ENCODE data around the gene AP2A2. TPM values are rescaled to one million over a fixed set of nuclear protein-coding genes. Genes with fewer than 3 reads are reported as not detected.

AP2A2 gene
- total and polyA plus RNA-seq, 2 of the 4 experiments (the other 2 are of a cell fraction): 19.9 to 49.0 TPM

- H4K20me1 ChIP-seq (ENCODE audit: insufficient read depth, low read length): peaks cover 21% of the 10 kb centered on the region
- no peak for TF ChIP-seq POLR2A (IDR thresholded peaks at IDR 0.05; ENCODE audit: low read depth, low read length)
- no peak for TF ChIP-seq NFE2L2 (IDR thresholded peaks at IDR 0.05; ENCODE audit: low read depth, low read length)
- no peak for TF ChIP-seq CEBPB (IDR thresholded peaks at IDR 0.05; ENCODE audit: low read depth, low read length)
- no peak for TF ChIP-seq FOS (IDR thresholded peaks at IDR 0.05; ENCODE audit: low read depth, low read length)
- no peak for TF ChIP-seq RAD21 (IDR thresholded peaks at IDR 0.05; ENCODE audit: low read length)
Observed at GRCh38 chr11:985406-985805, 59.7 kb downstream of the AP2A2 start.

More at GRCh38 chr11:985406-985805, 59.7 kb downstream of the AP2A2 start:
- Histone ChIP-seq H3K27me3 (ENCODE audit: control insufficient read depth, insufficient read depth, low read length) (no peaks in the 10 kb centered on the region), H3K9me1 (ENCODE audit: insufficient read depth, low read length) (no peaks in the 10 kb centered on the region), H3K9ac (ENCODE audit: low read depth, low read length) (no peak overlapping the region), H2BK15ac (ENCODE audit: low read depth, low read length) (no peak overlapping the region), H2BK20ac (ENCODE audit: low read depth, low read length) (no peak overlapping the region), H3K23ac (ENCODE audit: low read depth, low read length) (no peak overlapping the region), H3K14ac (replicated peaks; ENCODE audit: low read depth, low read length) (no peak overlapping the region), H3K4ac (ENCODE audit: low read depth, low read length) (no peak overlapping the region), H3K27ac (ENCODE audit: insufficient read depth, low read length) (no peak overlapping the region), H3K36me3 (ENCODE audit: control insufficient read depth, insufficient read depth, low read length) (peaks cover 74% of the 10 kb centered on the region), H3K56ac (ENCODE audit: extremely low read depth, insufficient read depth, low read length) (no peak overlapping the region), H2AK5ac (ENCODE audit: low read depth, low read length) (no peak overlapping the region), H2BK120ac (ENCODE audit: low read depth, low read length) (no peak overlapping the region), H2AK9ac (replicated peaks; ENCODE audit: low read depth, low read length, poor library complexity) (no peak overlapping the region), H3K18ac (ENCODE audit: low read depth, low read length) (no peak overlapping the region), H3K4me3 (ENCODE audit: insufficient read depth, low read depth, low read length) (no peak overlapping the region), H3K4me2 (ENCODE audit: low read depth, low read length) (no peak overlapping the region), H4K91ac (ENCODE audit: insufficient read depth, low read depth, low read length) (no peak overlapping the region), H3K4me1 (ENCODE audit: control insufficient read depth, insufficient read depth, low read length) (no peaks in the 10 kb centered on the region), H3K9me3 (ENCODE audit: control insufficient read depth, insufficient read depth, low read length) (no peaks in the 10 kb centered on the region), H4K5ac (ENCODE audit: low read depth, low read length) (no peak overlapping the region), H3K79me1 (ENCODE audit: low read depth in 1 of 2, low read length in 2 of 2) (peaks cover 9 to 22% of the 10 kb centered on the region in 2 experiments; a peak in 3 of 4 replicates), H2AFZ (replicated peaks; ENCODE audit: low read length, poor library complexity) (no peak overlapping the region), H4K8ac (ENCODE audit: low read depth in 2 of 2, low read length in 2 of 2) (no peak overlapping the region), H2BK5ac (ENCODE audit: low read depth, low read length, poor library complexity, severe bottlenecking) (no peak overlapping the region)
- no peak for DNase-seq
- in situ Hi-C loops (cut with MboI; ENCODE audit: low sequenced_read_pairs): no loop called here
- dilution Hi-C loops (cut with HindIII; ENCODE audit: low sequenced_read_pairs, unreplicated experiment): no loop called here
- POLR2A ChIA-PET (ENCODE audit: unreplicated experiment): no interaction called here
- ATAC-seq (ENCODE audit: low read depth): no peak
- intact Hi-C loops (cut with micrococcal nuclease): no loop called here
- no TSS peak for BruUV-seq (replicated peaks)
- CTCF ChIA-PET: no interaction called here
- 90% methylated on average over 19 of the region's 21 CpGs; no CpG with 5 or more reads in 1 of the 2 experiments for WGBS, 2 experiments (ENCODE audit: extremely low coverage in 2 of 2, insufficient read length in 1 of 2)

Data from IMR-90 (cell line).